WTC11 (cell line): Measurements from ENCODE around the gene C1orf35. TPM values are rescaled to one million over a fixed set of nuclear protein-coding genes. Genes with fewer than 3 reads are reported as not detected.

Experiments
- AR ChIP-seq: fragments of 250-450 bp; sonication (Bioruptor Pico); IDR thresholded peaks from 2 replicates; pipeline ENCODE4 v1.9.0; 2021; ENCODE audit warnings: mild to moderate bottlenecking
- ARID4B ChIP-seq: sonication (generic); formaldehyde crosslinking; IDR thresholded peaks from 2 replicates; pipeline ENCODE4 v1.8.0; 2023; ENCODE audit warnings: missing genetic modification reagents, mild to moderate bottlenecking, borderline replicate concordance
- CREB1 ChIP-seq: sonication (generic); formaldehyde crosslinking; IDR thresholded peaks from 2 replicates; pipeline ENCODE4 v1.8.0; 2023; ENCODE audit warnings: mild to moderate bottlenecking, missing genetic modification reagents
- CTCF ChIP-seq: fragments of 200-600 bp; IDR thresholded peaks from 2 replicates; pipeline ENCODE4 v1.8.0; 2022; ENCODE audit warnings: antibody characterized with exemption
- GTF2I ChIP-seq: fragments of 250-450 bp; sonication (Bioruptor Pico); conservative IDR thresholded peaks from 2 replicates; pipeline ENCODE4 v1.4.0; 2021; ENCODE audit warnings: mild to moderate bottlenecking
- HMGXB4 ChIP-seq: sonication (generic); formaldehyde crosslinking; IDR thresholded peaks from 2 replicates; pipeline ENCODE4 v1.8.1; 2023; ENCODE audit warnings: mild to moderate bottlenecking, moderate library complexity, missing genetic modification reagents
- JAZF1 ChIP-seq: fragments of 250-450 bp; sonication (Bioruptor Pico); IDR thresholded peaks from 2 replicates; pipeline ENCODE4 v1.9.0; 2021; ENCODE audit warnings: moderate library complexity, mild to moderate bottlenecking, inconsistent platforms
- MAX ChIP-seq: sonication (generic); formaldehyde crosslinking; IDR thresholded peaks from 2 replicates; pipeline ENCODE4 v1.8.0; 2022; ENCODE audit warnings: mild to moderate bottlenecking, missing genetic modification reagents
- SOX15 ChIP-seq: fragments of 250-450 bp; sonication (Bioruptor Pico); IDR thresholded peaks from 2 replicates; pipeline ENCODE4 v1.9.0; 2021; ENCODE audit warnings: mild to moderate bottlenecking
- TEAD4 ChIP-seq: sonication (generic); formaldehyde crosslinking; IDR thresholded peaks from 2 replicates; pipeline ENCODE4 v1.8.0; 2022; ENCODE audit warnings: mild to moderate bottlenecking, missing genetic modification reagents
- USF2 ChIP-seq: sonication (generic); formaldehyde crosslinking; IDR thresholded peaks from 2 replicates; pipeline ENCODE4 v1.8.1; 2023; ENCODE audit warnings: mild to moderate bottlenecking, missing genetic modification reagents, moderate library complexity
- ZBTB21 ChIP-seq: sonication (generic); formaldehyde crosslinking; IDR thresholded peaks from 2 replicates; pipeline ENCODE4 v1.8.1; 2023; ENCODE audit warnings: mild to moderate bottlenecking, missing genetic modification reagents, borderline replicate concordance
- ZMAT4 ChIP-seq: fragments of 250-450 bp; sonication (Bioruptor Pico); IDR thresholded peaks from 2 replicates; pipeline ENCODE4 v1.9.0; 2021; ENCODE audit warnings: mild to moderate bottlenecking
- ZNF416 ChIP-seq: fragments of 250-450 bp; sonication (Bioruptor Pico); IDR thresholded peaks from 2 replicates; pipeline ENCODE4 v1.9.0; 2021; ENCODE audit warnings: mild to moderate bottlenecking, inconsistent platforms
- ZNF425 ChIP-seq: fragments of 250-450 bp; sonication (Bioruptor Pico); conservative IDR thresholded peaks from 2 replicates; pipeline ENCODE4 v1.9.0; 2021; ENCODE audit warnings: mild to moderate bottlenecking
- ZNF512 ChIP-seq: sonication (generic); formaldehyde crosslinking; IDR thresholded peaks from 2 replicates; pipeline ENCODE4 v1.8.1; 2022; ENCODE audit warnings: missing genetic modification reagents, borderline replicate concordance
- total RNA-seq: library from RNA; stranded (reverse); gene quantifications from 3 replicates; pipeline ENCODE4 v1.2.3, GENCODE V29; 2021

C1orf35 gene
- total RNA-seq, 1 experiment from 2014 or later, result 33.8 TPM

- TF ChIP-seq ARID4B (CRISPR knock-in tag) (peak; percentile 86; the same call in 1 of the 2 replicates), HMGXB4 (CRISPR knock-in tag) (peak; percentile 88), JAZF1 (no peak), TEAD4 (CRISPR knock-in tag) (no peak), AR (CRISPR knock-in tag) (no peak), ZBTB21 (CRISPR knock-in tag) (peak; percentile 89; the same call in 1 of the 2 replicates), ZNF416 (CRISPR knock-in tag) (peak; percentile 77; the same call in 1 of the 2 replicates), CREB1 (CRISPR knock-in tag) (peak; percentile 87; the same call in 1 of the 2 replicates), ZNF512 (no peak), ZNF425 (CRISPR knock-in tag) (no peak), CTCF (no peak), GTF2I (CRISPR knock-in tag) (no peak), ZMAT4 (CRISPR knock-in tag) (no peak), SOX15 (CRISPR knock-in tag) (no peak), USF2 (CRISPR knock-in tag) (0 out of 2 replicates have a peak, but pooled peaks have one; percentile 16), MAX (peak; percentile 95)
Measured at GRCh38 chr1:228102791-228103620, at the start of gene C1orf35 (continued).
